ENCODE results near the gene SNAPC3.

- TF ChIP-seq CTCF (IDR thresholded peaks at IDR 0.05) (no peak), USF2 (CRISPR knock-in tag; IDR thresholded peaks at IDR 0.05) (no peak), ZNF532 (CRISPR knock-in tag; IDR thresholded peaks at IDR 0.05; ENCODE audit: borderline replicate concordance) (no peak), MXD4 (CRISPR knock-in tag; IDR thresholded peaks at IDR 0.05; ENCODE audit: borderline replicate concordance) (no peak), NR2C2 (CRISPR knock-in tag; IDR thresholded peaks at IDR 0.05) (no peak), ELF4 (CRISPR knock-in tag; IDR thresholded peaks at IDR 0.05; ENCODE audit: low read depth) (no peak), GRHL2 (CRISPR knock-in tag; IDR thresholded peaks at IDR 0.05; ENCODE audit: insufficient replicate concordance, severe bottlenecking) (no peak), ZNF219 (CRISPR knock-in tag; IDR thresholded peaks at IDR 0.05; ENCODE audit: borderline replicate concordance) (no peak), TP53 (CRISPR knock-in tag; IDR thresholded peaks at IDR 0.05) (no peak), ATF2 (CRISPR knock-in tag; IDR thresholded peaks at IDR 0.05; ENCODE audit: borderline replicate concordance, low read depth) (no peak)
- TF ChIP-seq, protein P1, sequence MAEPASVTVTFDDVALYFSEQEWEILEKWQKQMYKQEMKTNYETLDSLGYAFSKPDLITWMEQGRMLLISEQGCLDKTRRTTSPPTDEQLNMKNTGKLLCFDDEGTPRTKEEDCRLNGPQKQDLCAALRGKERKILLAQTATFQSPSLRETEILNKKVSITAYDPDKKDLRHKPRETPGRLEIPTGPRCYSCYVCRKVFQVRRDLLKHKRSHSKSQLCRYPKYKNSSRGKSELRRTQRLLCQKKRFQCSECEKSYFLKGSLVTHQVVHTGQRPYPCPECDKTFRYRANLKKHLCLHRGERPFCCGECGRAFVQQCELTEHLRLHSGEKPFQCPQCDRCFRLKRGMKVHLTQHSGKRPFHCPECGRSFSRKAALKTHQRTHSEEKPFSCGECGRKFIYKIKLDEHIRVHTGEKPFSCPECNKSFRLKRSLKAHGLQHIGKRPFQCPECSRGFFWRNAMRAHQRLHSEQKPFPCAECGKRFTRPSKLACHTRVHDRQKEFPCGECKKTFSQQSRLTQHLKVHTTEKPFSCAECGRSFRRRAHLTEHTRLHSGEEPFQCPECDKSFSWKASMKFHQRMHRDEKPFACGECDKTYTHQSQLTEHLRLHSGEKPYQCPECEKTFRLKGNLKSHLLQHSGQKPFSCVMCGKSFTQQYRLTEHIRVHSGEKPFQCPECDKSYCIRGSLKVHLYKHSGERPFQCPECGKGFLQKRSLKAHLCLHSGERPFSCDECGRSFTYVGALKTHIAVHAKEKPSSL (CRISPR knock-in tag; conservative IDR thresholded peaks at IDR 0.05), result no peak
- TF ChIP-seq, protein P2, sequence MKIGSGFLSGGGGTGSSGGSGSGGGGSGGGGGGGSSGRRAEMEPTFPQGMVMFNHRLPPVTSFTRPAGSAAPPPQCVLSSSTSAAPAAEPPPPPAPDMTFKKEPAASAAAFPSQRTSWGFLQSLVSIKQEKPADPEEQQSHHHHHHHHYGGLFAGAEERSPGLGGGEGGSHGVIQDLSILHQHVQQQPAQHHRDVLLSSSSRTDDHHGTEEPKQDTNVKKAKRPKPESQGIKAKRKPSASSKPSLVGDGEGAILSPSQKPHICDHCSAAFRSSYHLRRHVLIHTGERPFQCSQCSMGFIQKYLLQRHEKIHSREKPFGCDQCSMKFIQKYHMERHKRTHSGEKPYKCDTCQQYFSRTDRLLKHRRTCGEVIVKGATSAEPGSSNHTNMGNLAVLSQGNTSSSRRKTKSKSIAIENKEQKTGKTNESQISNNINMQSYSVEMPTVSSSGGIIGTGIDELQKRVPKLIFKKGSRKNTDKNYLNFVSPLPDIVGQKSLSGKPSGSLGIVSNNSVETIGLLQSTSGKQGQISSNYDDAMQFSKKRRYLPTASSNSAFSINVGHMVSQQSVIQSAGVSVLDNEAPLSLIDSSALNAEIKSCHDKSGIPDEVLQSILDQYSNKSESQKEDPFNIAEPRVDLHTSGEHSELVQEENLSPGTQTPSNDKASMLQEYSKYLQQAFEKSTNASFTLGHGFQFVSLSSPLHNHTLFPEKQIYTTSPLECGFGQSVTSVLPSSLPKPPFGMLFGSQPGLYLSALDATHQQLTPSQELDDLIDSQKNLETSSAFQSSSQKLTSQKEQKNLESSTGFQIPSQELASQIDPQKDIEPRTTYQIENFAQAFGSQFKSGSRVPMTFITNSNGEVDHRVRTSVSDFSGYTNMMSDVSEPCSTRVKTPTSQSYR (CRISPR knock-in tag; IDR thresholded peaks at IDR 0.05), result no peak
Measured at GRCh38 chr9:15433191-15433590, 10.5 kb downstream of the SNAPC3 start.
